IMR-90 (cell line): ENCODE results near the gene RSRC1. TPM values are rescaled to one million over a fixed set of nuclear protein-coding genes. Genes with fewer than 3 reads are reported as not detected.

Experiments used
- ATAC-seq: fragments of 200-7000 bp; cut with Tn5 transposase; 2 replicates; pipeline ENCODE4 v1.9.1; 2020; ENCODE audit warnings: low read depth, mild to moderate bottlenecking, moderate library complexity
- BruUV-seq: library from RNA; stranded (reverse); fragments of 400-500 nt; replicated peaks from 2 replicates; lab custom pipeline; 2021; lab: Mats Ljungman, UMichigan
- CTCF ChIA-PET: fragments of 300-600 bp; formaldehyde crosslinking; extraction: SDS; loops from one replicate; lab custom pipeline; 2021; ENCODE audit warnings: antibody characterized with exemption; lab: Yijun Ruan, JAX
- POLR2A ChIA-PET: fragments of 300-600 bp; sonication (Branson Sonifier 250); formaldehyde crosslinking; loops from one replicate; lab custom pipeline; 2022; ENCODE audit warnings: antibody characterized with exemption; ENCODE audit not compliant: unreplicated experiment; lab: Charles Lee
- DNase-seq: peaks from one replicate; pipeline ENCODE4 v3.0.0; 2013
- H2AFZ ChIP-seq: replicated peaks from 2 replicates; pipeline ENCODE3; 2013; ENCODE audit warnings: low read length, mild to moderate bottlenecking; ENCODE audit not compliant: poor library complexity
- H2AK5ac ChIP-seq: 2 replicates; pipeline ENCODE4 v1.6.1; 2013; ENCODE audit warnings: low read depth, low read length, inconsistent platforms
- H2AK9ac ChIP-seq: replicated peaks from 2 replicates; pipeline ENCODE3; 2013; ENCODE audit warnings: mild to moderate bottlenecking, low read depth, low read length, moderate library complexity; ENCODE audit not compliant: poor library complexity
- H2BK120ac ChIP-seq: 2 replicates; pipeline ENCODE4 v1.6.1; 2013; ENCODE audit warnings: low read depth, low read length, inconsistent platforms
- H2BK15ac ChIP-seq: 3 replicates; pipeline ENCODE4 v1.6.1; 2013; ENCODE audit warnings: low read depth, low read length, inconsistent platforms
- H2BK20ac ChIP-seq: 2 replicates; pipeline ENCODE4 v1.6.1; 2013; ENCODE audit warnings: low read depth, mild to moderate bottlenecking, inconsistent platforms, low read length, moderate library complexity
- H2BK5ac ChIP-seq: 2 replicates; pipeline ENCODE4 v1.6.1; 2013; ENCODE audit warnings: mild to moderate bottlenecking, low read depth, low read length, inconsistent platforms; ENCODE audit not compliant: poor library complexity, severe bottlenecking
- H3K14ac ChIP-seq: replicated peaks from 2 replicates; pipeline ENCODE4 v1.6.1; 2013; ENCODE audit warnings: low read depth, low read length, inconsistent platforms
- H3K18ac ChIP-seq: 2 replicates; pipeline ENCODE4 v1.6.1; 2013; ENCODE audit warnings: low read depth, low read length, control low read depth
- H3K23ac ChIP-seq: 2 replicates; pipeline ENCODE4 v1.6.1; 2013; ENCODE audit warnings: low read depth, low read length, inconsistent platforms
- H3K27ac ChIP-seq: 2 replicates; pipeline ENCODE4 v1.5.1; 2013; ENCODE audit warnings: mild to moderate bottlenecking, control low read depth, low read length; ENCODE audit not compliant: insufficient read depth
- H3K27me3 ChIP-seq: 2 replicates; pipeline ENCODE4 v1.6.1; 2013; ENCODE audit warnings: low read length; ENCODE audit not compliant: control insufficient read depth, insufficient read depth
- H3K36me3 ChIP-seq: 2 replicates; pipeline ENCODE4 v1.6.1; 2013; ENCODE audit warnings: low read length, mixed read lengths; ENCODE audit not compliant: control insufficient read depth, insufficient read depth
- H3K4ac ChIP-seq: 2 replicates; pipeline ENCODE4 v1.6.1; 2013; ENCODE audit warnings: low read depth, low read length, inconsistent platforms
- H3K4me1 ChIP-seq: 2 replicates; pipeline ENCODE4 v1.6.1; 2013; ENCODE audit warnings: low read length, mixed read lengths; ENCODE audit not compliant: control insufficient read depth, insufficient read depth
- H3K4me2 ChIP-seq: 2 replicates; pipeline ENCODE4 v1.6.1; 2013; ENCODE audit warnings: low read depth, mild to moderate bottlenecking, control low read depth, low read length, moderate library complexity
- H3K4me3 ChIP-seq: 2 replicates; pipeline ENCODE4 v1.5.1; 2013; ENCODE audit warnings: low read depth, mild to moderate bottlenecking, control low read depth, low read length, moderate library complexity; ENCODE audit not compliant: insufficient read depth
- H3K56ac ChIP-seq: 2 replicates; pipeline ENCODE4 v1.6.1; 2013; ENCODE audit warnings: low read length, inconsistent platforms; ENCODE audit not compliant: insufficient read depth; ENCODE audit errors: extremely low read depth
- H3K79me1 ChIP-seq, 2 experiments: 2 replicates each; pipeline ENCODE4 v1.6.1; 2013; ENCODE audit warnings: low read length in 2 of 2, inconsistent platforms in 1 of 2, low read depth in 1 of 2
- H3K9ac ChIP-seq: 2 replicates; pipeline ENCODE4 v1.6.1; 2013; ENCODE audit warnings: low read depth, low read length, control low read depth
- H3K9me1 ChIP-seq: 2 replicates; pipeline ENCODE4 v1.6.1; 2013; ENCODE audit warnings: low read length, inconsistent platforms; ENCODE audit not compliant: insufficient read depth
- H3K9me3 ChIP-seq: 2 replicates; pipeline ENCODE4 v1.6.1; 2013; ENCODE audit warnings: low read length; ENCODE audit not compliant: control insufficient read depth, insufficient read depth
- H4K20me1 ChIP-seq: 2 replicates; pipeline ENCODE4 v1.6.1; 2013; ENCODE audit warnings: low read length, inconsistent platforms; ENCODE audit not compliant: insufficient read depth
- H4K5ac ChIP-seq: 2 replicates; pipeline ENCODE4 v1.6.1; 2013; ENCODE audit warnings: mild to moderate bottlenecking, low read depth, low read length, control low read depth
- H4K8ac ChIP-seq, 2 experiments: 2 replicates each; pipeline ENCODE4 v1.6.1; 2013; ENCODE audit warnings: low read depth in 2 of 2, low read length in 2 of 2, control low read depth in 1 of 2, inconsistent platforms in 1 of 2
- H4K91ac ChIP-seq: 2 replicates; pipeline ENCODE4 v1.6.1; 2013; ENCODE audit warnings: low read depth, low read length, inconsistent platforms; ENCODE audit not compliant: insufficient read depth
- BHLHE40 ChIP-seq: fragments of 150-350 bp; IDR thresholded peaks from 2 replicates; pipeline ENCODE4 v1.6.1; 2016; ENCODE audit warnings: mild to moderate bottlenecking, low read depth, low read length
- CEBPB ChIP-seq: IDR thresholded peaks from 2 replicates; pipeline ENCODE4 v1.6.1; 2012; ENCODE audit warnings: low read depth, low read length, improper control_type of control experiment
- CTCF ChIP-seq: conservative IDR thresholded peaks from 2 replicates; pipeline ENCODE4 v1.5.1; 2012; ENCODE audit warnings: mild to moderate bottlenecking, low read depth, low read length, improper control_type of control experiment
- RCOR1 ChIP-seq: IDR thresholded peaks from 2 replicates; pipeline ENCODE4 v1.6.1; 2012; ENCODE audit warnings: mild to moderate bottlenecking, low read length, improper control_type of control experiment; ENCODE audit not compliant: insufficient replicate concordance
- RFX5 ChIP-seq: IDR thresholded peaks from 2 replicates; pipeline ENCODE4 v1.8.0; 2012; ENCODE audit warnings: low read depth, mild to moderate bottlenecking, low read length, moderate library complexity
- WGBS, 2 experiments: methylation state at CpG; one replicate each; pipeline versions ENCODE4 v1.1.5 to v1.1.7; 2013; ENCODE audit warnings: missing lambda C conversion rate in 2 of 2; ENCODE audit not compliant: insufficient read length in 1 of 2; ENCODE audit errors: extremely low coverage in 2 of 2; 5-methylcytosine and 5-hydroxymethylcytosine counted together
- dilution Hi-C: fragments of 300-500 bp; cut with HindIII; formaldehyde crosslinking; loops from one replicate; pipeline ENCODE4 v1.14.3; 2018; ENCODE audit warnings: low sequenced_read_pairs; ENCODE audit not compliant: unreplicated experiment
- in situ Hi-C: fragments of 300-500 bp; cut with MboI; formaldehyde crosslinking; loops from 3 replicates; pipeline ENCODE4 v1.14.3; 2019; ENCODE audit warnings: low sequenced_read_pairs, inconsistent platforms, mixed read lengths
- intact Hi-C: fragments of 100-400 bp; cut with micrococcal nuclease; formaldehyde crosslinking; loops from 2 replicates; pipeline ENCODE4 v1.10.0; 2022
- polyA plus RNA-seq, 3 experiments: library from polyadenylated mRNA; depleted of rRNA; stranded (reverse); fragments of >200 nt; gene quantifications; 2 replicates each; pipeline ENCODE4 v1.2.3, GENCODE V29; 2012; ENCODE audit warnings: low replicate concordance in 1 of 3
- total RNA-seq: library from RNA; depleted of rRNA; stranded (reverse); fragments of >200 nt; gene quantifications from 2 replicates; pipeline ENCODE4 v1.2.3, GENCODE V29; 2012
- TF ChIP-seq, protein P1 (sequence below): fragments of 150-350 bp; IDR thresholded peaks from 2 replicates; pipeline ENCODE4 v1.6.1; 2016; ENCODE audit warnings: low read depth, mild to moderate bottlenecking, low read length, moderate library complexity, borderline replicate concordance
- TF ChIP-seq, protein P2 (sequence below): fragments of 150-350 bp; IDR thresholded peaks from 2 replicates; pipeline ENCODE4 v1.6.1; 2017; ENCODE audit warnings: mild to moderate bottlenecking, antibody characterized with exemption, low read length, low read depth

The RSRC1 gene
- total and polyA plus RNA-seq, 2 of the 4 experiments (the other 2 are of a cell fraction): 3.8 to 41.8 TPM

- Histone ChIP-seq H3K4me1 (peaks cover 2% of the 10 kb centered on the region; the same call in 1 of the 2 replicates), H2AFZ (no peak overlapping the region), H3K56ac (no peak overlapping the region), H3K9me1 (no peaks in the 10 kb centered on the region), H3K18ac (no peak overlapping the region), H2BK120ac (no peak overlapping the region), H3K79me1 (no peaks in the 10 kb centered on the region), H2AK9ac (no peak overlapping the region), H3K4ac (no peak overlapping the region), H3K36me3 (no peaks in the 10 kb centered on the region), H2AK5ac (no peak overlapping the region), H3K23ac (no peak overlapping the region), H4K8ac (no peak overlapping the region), H3K27ac (no peak overlapping the region), H3K9ac (no peak overlapping the region), H3K14ac (no peak overlapping the region), H3K4me3 (no peak overlapping the region), H2BK15ac (no peak overlapping the region), H4K91ac (no peak overlapping the region), H2BK20ac (no peak overlapping the region), H4K5ac (no peak overlapping the region), H3K9me3 (peaks cover 8% of the 10 kb centered on the region; the same call in 1 of the 2 replicates), H3K27me3 (peaks cover 71% of the 10 kb centered on the region), H4K20me1 (peaks cover 7% of the 10 kb centered on the region; the same call in 1 of the 2 replicates), H2BK5ac (no peak overlapping the region), H3K4me2 (no peak overlapping the region)
- dilution Hi-C loops: no loop called here
- ChIA-PET CTCF (no interaction called here), POLR2A (no interaction called here)
- TF ChIP-seq BHLHE40: no peak
- TF ChIP-seq, protein P1, sequence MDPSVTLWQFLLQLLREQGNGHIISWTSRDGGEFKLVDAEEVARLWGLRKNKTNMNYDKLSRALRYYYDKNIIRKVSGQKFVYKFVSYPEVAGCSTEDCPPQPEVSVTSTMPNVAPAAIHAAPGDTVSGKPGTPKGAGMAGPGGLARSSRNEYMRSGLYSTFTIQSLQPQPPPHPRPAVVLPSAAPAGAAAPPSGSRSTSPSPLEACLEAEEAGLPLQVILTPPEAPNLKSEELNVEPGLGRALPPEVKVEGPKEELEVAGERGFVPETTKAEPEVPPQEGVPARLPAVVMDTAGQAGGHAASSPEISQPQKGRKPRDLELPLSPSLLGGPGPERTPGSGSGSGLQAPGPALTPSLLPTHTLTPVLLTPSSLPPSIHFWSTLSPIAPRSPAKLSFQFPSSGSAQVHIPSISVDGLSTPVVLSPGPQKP: no peak
- no peak for TF ChIP-seq RFX5
- TF ChIP-seq, protein P2, sequence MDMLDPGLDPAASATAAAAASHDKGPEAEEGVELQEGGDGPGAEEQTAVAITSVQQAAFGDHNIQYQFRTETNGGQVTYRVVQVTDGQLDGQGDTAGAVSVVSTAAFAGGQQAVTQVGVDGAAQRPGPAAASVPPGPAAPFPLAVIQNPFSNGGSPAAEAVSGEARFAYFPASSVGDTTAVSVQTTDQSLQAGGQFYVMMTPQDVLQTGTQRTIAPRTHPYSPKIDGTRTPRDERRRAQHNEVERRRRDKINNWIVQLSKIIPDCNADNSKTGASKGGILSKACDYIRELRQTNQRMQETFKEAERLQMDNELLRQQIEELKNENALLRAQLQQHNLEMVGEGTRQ: no peak
- TF ChIP-seq CTCF: no peak
- no peak for TF ChIP-seq CEBPB
- no peak for TF ChIP-seq RCOR1
- 57% methylated on average over 1 of the region's 14 CpGs; no CpG with 5 or more reads in 1 of the 2 experiments for WGBS, 2 experiments
- no peak for ATAC-seq
- in situ Hi-C loops: loop anchor here (25.0 kb wide), 1 partner anchor 686 kb away; no protein-coding TSS in a partner anchor
- intact Hi-C loops: loop anchor here (10.0 kb wide), 1 partner anchor 543 kb away; the partner anchor contains the start of gene GFM1
- BruUV-seq: no TSS peak
- DNase-seq: no peak
These were observed 8.3 kb upstream of the RSRC1 start for GRCh38 chr3:158101335-158102241.
